ENCODE results near the gene PRUNE2. TPM values are rescaled to one million over a fixed set of nuclear protein-coding genes. Genes with fewer than 3 reads are reported as not detected.

PRUNE2 gene
- total and polyA plus RNA-seq, 8 donors = 1.4 to 19.1 (median 4.6) TPM

- H3K4me3 ChIP-seq = no peak overlapping the region
- FAIRE-seq (no peak), DNase-seq (no peak), ATAC-seq (no peak)
- no peaks in the 10 kb centered on the region for H3K36me3 ChIP-seq
- WGBS, 2 donors = 72 to 84% methylated on average over 5 of the region's 5 CpGs
- intact Hi-C loops (cut with DNase I) = no loop called here
- TF ChIP-seq, protein P1, sequence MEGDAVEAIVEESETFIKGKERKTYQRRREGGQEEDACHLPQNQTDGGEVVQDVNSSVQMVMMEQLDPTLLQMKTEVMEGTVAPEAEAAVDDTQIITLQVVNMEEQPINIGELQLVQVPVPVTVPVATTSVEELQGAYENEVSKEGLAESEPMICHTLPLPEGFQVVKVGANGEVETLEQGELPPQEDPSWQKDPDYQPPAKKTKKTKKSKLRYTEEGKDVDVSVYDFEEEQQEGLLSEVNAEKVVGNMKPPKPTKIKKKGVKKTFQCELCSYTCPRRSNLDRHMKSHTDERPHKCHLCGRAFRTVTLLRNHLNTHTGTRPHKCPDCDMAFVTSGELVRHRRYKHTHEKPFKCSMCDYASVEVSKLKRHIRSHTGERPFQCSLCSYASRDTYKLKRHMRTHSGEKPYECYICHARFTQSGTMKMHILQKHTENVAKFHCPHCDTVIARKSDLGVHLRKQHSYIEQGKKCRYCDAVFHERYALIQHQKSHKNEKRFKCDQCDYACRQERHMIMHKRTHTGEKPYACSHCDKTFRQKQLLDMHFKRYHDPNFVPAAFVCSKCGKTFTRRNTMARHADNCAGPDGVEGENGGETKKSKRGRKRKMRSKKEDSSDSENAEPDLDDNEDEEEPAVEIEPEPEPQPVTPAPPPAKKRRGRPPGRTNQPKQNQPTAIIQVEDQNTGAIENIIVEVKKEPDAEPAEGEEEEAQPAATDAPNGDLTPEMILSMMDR (IDR thresholded peaks at IDR 0.05) = no peak
- H3K27ac ChIP-seq = no peak overlapping the region
- no peaks in the 10 kb centered on the region for H3K27me3 ChIP-seq
- H3K9me3 ChIP-seq = no peaks in the 10 kb centered on the region
- H3K4me1 ChIP-seq = no peaks in the 10 kb centered on the region
Observed at GRCh38 chr9:76796296-76796695, 109.6 kb downstream of the PRUNE2 start.

- WGBS, 2 donors = 89 to 90% methylated on average over 15 of the region's 15 CpGs
Observed at GRCh38 chr9:76793784-76794431, 112.0 kb downstream of the PRUNE2 start.

DNA sequence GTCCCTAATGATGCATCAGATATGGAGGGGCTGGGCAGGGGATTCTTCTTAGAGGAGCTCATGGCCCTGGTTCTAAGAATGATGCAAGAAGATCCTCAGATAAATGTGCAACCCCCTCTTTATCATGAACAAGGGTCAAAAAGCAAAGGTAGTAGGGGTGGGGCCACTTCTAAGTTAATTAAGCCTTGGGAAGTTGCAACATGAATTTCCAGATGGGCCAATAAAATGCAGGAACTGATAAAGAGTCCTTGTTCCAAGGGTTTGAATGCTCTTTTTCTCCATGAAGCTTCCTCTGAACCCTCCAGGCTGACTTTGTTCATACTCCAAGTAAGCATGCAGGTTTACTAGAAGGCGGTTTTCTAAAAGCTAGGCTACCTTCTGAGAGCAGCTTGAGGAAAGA, 116.1 kb downstream of the PRUNE2 start:
- Histone ChIP-seq H3K36me3 (no peaks in the 10 kb centered on the region), H3K27ac (no peak overlapping the region), H3K9me3 (no peaks in the 10 kb centered on the region), H3K27me3 (no peaks in the 10 kb centered on the region), H3K4me1 (no peaks in the 10 kb centered on the region), H3K4me3 (no peak overlapping the region)
- WGBS, 2 donors = 81 to 85% methylated on average over 1 of the region's 1 CpG
- ATAC-seq (no peak), DNase-seq (no peak), FAIRE-seq (no peak)
- TF ChIP-seq, protein P1 (IDR thresholded peaks at IDR 0.05) = no peak
- intact Hi-C loops (cut with DNase I) = no loop called here

More at GRCh38 chr9:76793784-76794431, 112.0 kb downstream of the PRUNE2 start:
- FAIRE-seq = no peak
- no peak for ATAC-seq
- TF ChIP-seq, protein P1 (IDR thresholded peaks at IDR 0.05) = no peak
- H3K9me3 ChIP-seq = no peaks in the 10 kb centered on the region
- intact Hi-C loops (cut with DNase I) = no loop called here
- no peak overlapping the region for H3K4me3 ChIP-seq
- no peak for DNase-seq
- no peaks in the 10 kb centered on the region for H3K36me3 ChIP-seq
- H3K27me3 ChIP-seq = no peaks in the 10 kb centered on the region
- H3K4me1 ChIP-seq = no peaks in the 10 kb centered on the region
- H3K27ac ChIP-seq = no peak overlapping the region

DNA sequence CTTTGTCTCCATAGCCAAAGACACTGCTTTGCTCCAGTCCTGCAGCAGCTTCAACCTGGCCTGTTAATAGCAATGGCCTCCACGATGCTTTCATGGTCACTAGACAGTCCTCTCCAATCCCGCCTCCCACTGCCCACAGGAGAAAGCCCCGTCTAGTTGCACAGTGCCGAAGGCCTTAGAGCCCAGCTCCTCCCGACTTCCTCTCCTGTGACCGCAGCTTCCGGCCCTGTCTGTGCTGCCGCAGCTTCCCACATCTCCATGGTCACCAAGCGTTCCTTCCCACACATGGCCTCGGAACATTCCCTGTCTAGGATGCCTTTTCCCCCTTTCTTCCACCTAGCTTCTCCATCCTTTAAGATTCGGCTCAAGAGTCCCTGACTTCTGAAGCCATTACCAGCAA, 118.2 kb downstream of the PRUNE2 start:
- H3K27ac ChIP-seq = no peak overlapping the region
- no peak for ATAC-seq
- H3K9me3 ChIP-seq = no peaks in the 10 kb centered on the region
- intact Hi-C loops (cut with DNase I) = no loop called here
- 80 to 86% methylated on average over 11 of the region's 11 CpGs for WGBS, 2 donors
- no peaks in the 10 kb centered on the region for H3K27me3 ChIP-seq
- no peaks in the 10 kb centered on the region for H3K36me3 ChIP-seq
- no peak for FAIRE-seq
- TF ChIP-seq, protein P1 (IDR thresholded peaks at IDR 0.05) = no peak
- no peaks in the 10 kb centered on the region for H3K4me1 ChIP-seq
- H3K4me3 ChIP-seq = no peak overlapping the region
- no peak for DNase-seq

GRCh38 chr9:76785501-76785900, 120.4 kb downstream of the PRUNE2 start:
- WGBS, 2 donors = 71 to 90% methylated on average over 1 of the region's 1 CpG
- ATAC-seq (no peak), FAIRE-seq (no peak), DNase-seq (no peak)
- Histone ChIP-seq H3K27ac (no peak overlapping the region), H3K36me3 (no peaks in the 10 kb centered on the region), H3K9me3 (no peaks in the 10 kb centered on the region), H3K4me3 (no peak overlapping the region), H3K27me3 (no peaks in the 10 kb centered on the region), H3K4me1 (no peaks in the 10 kb centered on the region)
- intact Hi-C loops (cut with DNase I) = no loop called here
- TF ChIP-seq, protein P1 (IDR thresholded peaks at IDR 0.05) = no peak
